PC-3 (cell line): ENCODE results near the gene SLK. TPM values are rescaled to one million over a fixed set of nuclear protein-coding genes. Genes with fewer than 3 reads are reported as not detected.

ENCODE experiments used
- ATAC-seq: fragments of 200-7000 bp; cut with Tn5 transposase; 2 replicates; pipeline ENCODE4 v1.9.1; 2020; ENCODE audit warnings: mild to moderate bottlenecking, moderate library complexity
- BruUV-seq: library from RNA; stranded (reverse); fragments of 400-500 nt; replicated peaks from 2 replicates; lab custom pipeline; 2021; lab: Mats Ljungman, UMichigan
- CTCF ChIA-PET: fragments of 300-600 bp; sonication (Branson Sonifier 250); formaldehyde crosslinking; loops from one replicate; lab custom pipeline; 2022; ENCODE audit warnings: antibody characterized with exemption; lab: Charles Lee
- POLR2A ChIA-PET: fragments of 300-600 bp; sonication (Branson Sonifier 250); formaldehyde crosslinking; loops from one replicate; lab custom pipeline; 2022; ENCODE audit warnings: antibody characterized with exemption; ENCODE audit not compliant: unreplicated experiment; lab: Charles Lee
- DNase-seq: peaks from one replicate; pipeline ENCODE4 v3.0.0-alpha.2; 2015
- H2AFZ ChIP-seq: fragments of 300-600 bp; sonication (generic); 2 replicates; pipeline ENCODE4 v1.6.0; 2016; ENCODE audit warnings: antibody characterized with exemption, low read length
- H3F3A ChIP-seq: fragments of 300-600 bp; sonication (generic); one replicate; pipeline ENCODE4 v1.6.0; 2017; ENCODE audit warnings: antibody characterized with exemption, low read length, control low read depth, mild to moderate bottlenecking; ENCODE audit not compliant: unreplicated experiment
- H3K27ac ChIP-seq: fragments of 300-600 bp; sonication (generic); 2 replicates; pipeline ENCODE4 v1.5.1; 2016; ENCODE audit warnings: mild to moderate bottlenecking, low read length
- H3K27me3 ChIP-seq: fragments of 300-600 bp; sonication (generic); 2 replicates; pipeline ENCODE4 v1.6.1; 2016; ENCODE audit warnings: low read length, mixed read lengths
- H3K36me3 ChIP-seq: fragments of 300-600 bp; sonication (generic); 2 replicates; pipeline ENCODE4 v1.6.1; 2016; ENCODE audit warnings: low read depth, mixed run types, low read length, mixed read lengths
- H3K4me1 ChIP-seq: fragments of 300-600 bp; sonication (generic); 2 replicates; pipeline ENCODE4 v1.5.1; 2016; ENCODE audit warnings: low read length; ENCODE audit not compliant: insufficient read depth
- H3K4me2 ChIP-seq: fragments of 300-600 bp; sonication (generic); 2 replicates; pipeline ENCODE4 v1.6.0; 2016; ENCODE audit warnings: low read length
- H3K4me3 ChIP-seq: fragments of 300-600 bp; sonication (generic); 2 replicates; pipeline ENCODE4 v1.5.1; 2016; ENCODE audit warnings: mild to moderate bottlenecking, low read length, mixed read lengths
- H3K79me2 ChIP-seq: fragments of 300-600 bp; sonication (generic); 2 replicates; pipeline ENCODE4 v1.6.1; 2017; ENCODE audit warnings: low read length, mixed read lengths
- H3K9ac ChIP-seq: fragments of 300-600 bp; sonication (generic); 2 replicates; pipeline ENCODE4 v1.6.0; 2016; ENCODE audit warnings: mild to moderate bottlenecking, low read length
- H3K9me2 ChIP-seq: fragments of 300-600 bp; sonication (generic); replicated peaks from 2 replicates; pipeline ENCODE4 v1.6.1; 2016; ENCODE audit warnings: mixed run types, low read length, mixed read lengths
- H3K9me3 ChIP-seq: fragments of 300-600 bp; sonication (generic); 2 replicates; pipeline ENCODE4 v1.6.1; 2016; ENCODE audit warnings: low read length, mixed read lengths
- H4K20me1 ChIP-seq: fragments of 300-600 bp; sonication (generic); 2 replicates; pipeline ENCODE4 v1.6.1; 2016; ENCODE audit warnings: low read length, mixed read lengths
- EZH2 ChIP-seq: fragments of 300-600 bp; sonication (generic); IDR thresholded peaks from one replicate; pipeline ENCODE4 v1.6.1; 2017; ENCODE audit warnings: antibody characterized with exemption, mild to moderate bottlenecking, low read length; ENCODE audit not compliant: unreplicated experiment
- EZH2phosphoT487 ChIP-seq: fragments of 300-600 bp; sonication (generic); IDR thresholded peaks from 2 replicates; pipeline ENCODE4 v1.6.1; 2018; ENCODE audit warnings: mild to moderate bottlenecking, antibody characterized with exemption, low read length, borderline replicate concordance
- intact Hi-C: fragments of 100-400 bp; cut with micrococcal nuclease; formaldehyde crosslinking; loops from 2 replicates; pipeline ENCODE4 v1.9.0; 2023
- total RNA-seq: library from RNA; depleted of rRNA; stranded (reverse); fragments of >200 nt; gene quantifications from 2 replicates; pipeline ENCODE4 v1.2.3, GENCODE V29; 2014
- TF ChIP-seq, protein P1 (sequence below): fragments of 300-600 bp; sonication (generic); conservative IDR thresholded peaks from 2 replicates; pipeline ENCODE4 v1.5.1; 2017; ENCODE audit warnings: antibody characterized with exemption, low read depth, mild to moderate bottlenecking, low read length

The SLK gene
- total RNA-seq, 1 experiment from 2014 or later, result 20.2 TPM

DNA sequence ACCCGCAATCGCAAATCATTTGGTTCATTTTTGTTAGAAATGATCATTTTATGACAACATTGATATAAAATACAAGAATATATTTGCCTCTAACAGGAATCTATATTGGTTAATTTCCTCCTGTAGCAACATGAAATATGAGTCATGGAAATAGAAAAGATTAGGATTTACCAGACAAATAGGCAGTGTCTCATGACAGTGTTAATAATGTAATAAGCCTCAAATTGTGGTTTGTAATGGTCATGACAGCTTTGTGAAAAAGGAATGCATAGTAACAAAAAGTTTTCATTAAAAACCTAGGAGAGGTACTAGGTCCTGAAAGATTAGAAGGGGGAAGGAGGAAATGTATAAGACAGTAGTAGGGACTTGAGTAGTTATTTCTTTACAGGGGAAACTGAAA lies 7.9 kb upstream of the SLK start:
- H3K9me3 ChIP-seq, result peaks cover 8% of the 10 kb centered on the region; the same call in 1 of the 2 replicates
- intact Hi-C loops, result no loop called here
- H3K9me2 ChIP-seq, result no peaks in the 10 kb centered on the region
- DNase-seq (no peak), ATAC-seq (no peak)
- no peaks in the 10 kb centered on the region for H3K4me1 ChIP-seq
- no peaks in the 10 kb centered on the region for H3K79me2 ChIP-seq
- ChIA-PET CTCF (no interaction called here), POLR2A (no interaction called here)
- H3K36me3 ChIP-seq, result no peaks in the 10 kb centered on the region
- no TSS peak for BruUV-seq
- H4K20me1 ChIP-seq, result no peaks in the 10 kb centered on the region
- TF ChIP-seq EZH2phosphoT487 (no peak), EZH2 (no peak)
- TF ChIP-seq, protein P1, sequence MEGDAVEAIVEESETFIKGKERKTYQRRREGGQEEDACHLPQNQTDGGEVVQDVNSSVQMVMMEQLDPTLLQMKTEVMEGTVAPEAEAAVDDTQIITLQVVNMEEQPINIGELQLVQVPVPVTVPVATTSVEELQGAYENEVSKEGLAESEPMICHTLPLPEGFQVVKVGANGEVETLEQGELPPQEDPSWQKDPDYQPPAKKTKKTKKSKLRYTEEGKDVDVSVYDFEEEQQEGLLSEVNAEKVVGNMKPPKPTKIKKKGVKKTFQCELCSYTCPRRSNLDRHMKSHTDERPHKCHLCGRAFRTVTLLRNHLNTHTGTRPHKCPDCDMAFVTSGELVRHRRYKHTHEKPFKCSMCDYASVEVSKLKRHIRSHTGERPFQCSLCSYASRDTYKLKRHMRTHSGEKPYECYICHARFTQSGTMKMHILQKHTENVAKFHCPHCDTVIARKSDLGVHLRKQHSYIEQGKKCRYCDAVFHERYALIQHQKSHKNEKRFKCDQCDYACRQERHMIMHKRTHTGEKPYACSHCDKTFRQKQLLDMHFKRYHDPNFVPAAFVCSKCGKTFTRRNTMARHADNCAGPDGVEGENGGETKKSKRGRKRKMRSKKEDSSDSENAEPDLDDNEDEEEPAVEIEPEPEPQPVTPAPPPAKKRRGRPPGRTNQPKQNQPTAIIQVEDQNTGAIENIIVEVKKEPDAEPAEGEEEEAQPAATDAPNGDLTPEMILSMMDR, result no peak
- H3F3A ChIP-seq, result no peaks in the 10 kb centered on the region
- H3K27me3 ChIP-seq, result no peaks in the 10 kb centered on the region
- no peak overlapping the region for H3K4me3 ChIP-seq
- H3K9ac ChIP-seq, result no peak overlapping the region
- no peak overlapping the region for H3K27ac ChIP-seq
- H3K4me2 ChIP-seq, result no peak overlapping the region
- H2AFZ ChIP-seq, result no peak overlapping the region

DNA sequence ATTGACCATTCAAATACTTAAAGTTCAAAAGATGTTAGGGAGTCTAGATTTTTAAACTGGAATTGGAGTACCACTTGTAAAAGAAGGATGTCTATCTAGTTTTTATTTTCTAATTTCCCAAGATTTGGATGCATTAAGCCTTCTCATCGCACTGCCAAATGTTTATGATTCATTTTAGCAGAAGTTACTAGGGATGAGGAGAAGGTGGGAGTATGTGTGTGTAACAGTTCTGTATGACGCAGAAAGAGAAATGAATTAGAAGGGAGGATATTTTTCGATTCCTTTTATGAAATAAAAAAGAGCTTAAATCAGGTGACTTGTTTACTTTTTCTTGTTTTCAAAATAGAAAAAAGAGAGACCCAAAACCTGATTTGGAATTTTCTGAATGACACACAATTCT lies 6.8 kb upstream of the SLK start:
- ATAC-seq (no peak), DNase-seq (no peak)
- no peak for TF ChIP-seq EZH2
- TF ChIP-seq, protein P1, result no peak
- TF ChIP-seq EZH2phosphoT487, result no peak
- no peak overlapping the region for H2AFZ ChIP-seq
- no TSS peak for BruUV-seq
- H4K20me1 ChIP-seq, result no peaks in the 10 kb centered on the region
- no peaks in the 10 kb centered on the region for H3F3A ChIP-seq
- no peaks in the 10 kb centered on the region for H3K9me3 ChIP-seq
- H3K4me1 ChIP-seq, result no peaks in the 10 kb centered on the region
- H3K27ac ChIP-seq, result no peak overlapping the region
- H3K79me2 ChIP-seq, result no peaks in the 10 kb centered on the region
- H3K36me3 ChIP-seq, result no peaks in the 10 kb centered on the region
- H3K4me2 ChIP-seq, result no peak overlapping the region
- CTCF ChIA-PET, result no interaction called here
- intact Hi-C loops, result no loop called here
- POLR2A ChIA-PET, result no interaction called here
- no peak overlapping the region for H3K4me3 ChIP-seq
- H3K9me2 ChIP-seq, result no peaks in the 10 kb centered on the region
- H3K27me3 ChIP-seq, result no peaks in the 10 kb centered on the region
- no peak overlapping the region for H3K9ac ChIP-seq

DNA sequence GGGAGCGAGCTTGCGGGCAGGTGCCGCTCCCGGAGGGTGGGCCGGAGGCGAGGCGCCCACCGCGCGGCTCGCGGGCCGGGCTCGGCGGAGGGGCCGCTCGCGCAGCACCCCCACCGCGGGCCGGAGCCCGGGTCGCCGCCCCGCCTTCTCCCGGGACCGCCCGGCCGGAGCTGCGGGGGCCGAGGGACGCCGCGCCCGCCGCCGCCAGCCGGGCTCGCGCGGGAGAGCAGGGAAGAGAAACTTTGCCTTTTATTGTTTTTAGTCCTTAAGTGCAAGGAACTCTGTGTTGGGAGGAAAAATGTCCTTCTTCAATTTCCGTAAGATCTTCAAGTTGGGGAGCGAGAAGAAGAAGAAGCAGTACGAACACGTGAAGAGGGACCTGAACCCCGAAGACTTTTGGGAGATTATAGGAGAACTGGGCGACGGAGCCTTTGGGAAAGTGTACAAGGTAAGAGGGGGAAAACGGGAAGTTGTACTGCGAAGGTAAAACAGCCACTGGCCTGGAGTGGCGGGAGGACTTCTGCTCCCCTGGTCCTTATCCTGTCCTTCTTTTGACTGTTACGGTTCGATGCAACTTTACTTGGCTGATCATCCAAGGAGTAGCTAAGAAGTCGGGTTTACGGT lies 620 bp downstream of the SLK start:
- no TSS peak for BruUV-seq
- TF ChIP-seq EZH2, result no peak
- no peak for TF ChIP-seq EZH2phosphoT487
- H3F3A ChIP-seq, result no peaks in the 10 kb centered on the region
- CTCF ChIA-PET, result no interaction called here
- H3K4me1 ChIP-seq, result peaks cover 20% of the 10 kb centered on the region
- POLR2A ChIA-PET, result interaction anchor here (0.6 kb wide), 1 partner anchor 78 kb away, joined by 4 read pairs; no protein-coding TSS in a partner anchor
- H3K27me3 ChIP-seq, result no peaks in the 10 kb centered on the region
- H2AFZ ChIP-seq, result peak overlapping the region; percentile 51; the same call in 1 of the 2 replicates
- peak overlapping the region; percentile 82 for H3K9ac ChIP-seq
- peaks cover 33% of the 10 kb centered on the region for H4K20me1 ChIP-seq
- no peaks in the 10 kb centered on the region for H3K9me3 ChIP-seq
- H3K9me2 ChIP-seq, result no peaks in the 10 kb centered on the region
- H3K36me3 ChIP-seq, result no peaks in the 10 kb centered on the region
- intact Hi-C loops, result loop anchor here (1.0 to 5.0 kb wide), 3 partner anchors 49 to 155 kb away; partner anchors contain the start of genes SFR1 and STN1
- H3K79me2 ChIP-seq, result peaks cover 51% of the 10 kb centered on the region
- peak overlapping the region; percentile 30 for H3K27ac ChIP-seq
- peak overlapping the region; percentile 89 for H3K4me3 ChIP-seq
- H3K4me2 ChIP-seq, result peak overlapping the region; percentile 92
- ATAC-seq, result peak; percentile 23
- DNase-seq, result peak; percentile 37
